GM12878 (cell line): ENCODE data around the gene SPRED2. TPM values are rescaled to one million over a fixed set of nuclear protein-coding genes. Genes with fewer than 3 reads are reported as not detected.

Experiments
- ATAC-seq: fragments of 200-7000 bp; cut with Tn5 transposase; 3 replicates; pipeline ENCODE4 v1.9.1; 2020; ENCODE audit warnings: mild to moderate bottlenecking, moderate library complexity
- BruUV-seq: library from RNA; stranded (reverse); fragments of 400-500 nt; replicated peaks from 2 replicates; lab custom pipeline; 2021; lab: Mats Ljungman, UMichigan
- CTCF ChIA-PET: fragments of 300-600 bp; sonication (Branson Sonifier 250); formaldehyde crosslinking; extraction: SDS; loops from one replicate; lab custom pipeline; 2021; ENCODE audit warnings: inconsistent platforms; lab: Yijun Ruan, JAX
- POLR2A ChIA-PET: fragments of 350-600 bp; formaldehyde crosslinking; extraction: SDS; loops from one replicate; lab custom pipeline; 2021; ENCODE audit warnings: inconsistent platforms; lab: Charles Lee
- RAD21 ChIA-PET: fragments of 300-600 bp; sonication (Branson Sonifier 250); formaldehyde crosslinking; loops from one replicate; lab custom pipeline; 2023; ENCODE audit warnings: antibody characterized with exemption; ENCODE audit not compliant: unreplicated experiment; lab: Charles Lee
- SMC1A ChIA-PET: fragments of 300-600 bp; sonication (Branson Sonifier 250); formaldehyde crosslinking; loops from one replicate; lab custom pipeline; 2023; ENCODE audit not compliant: unreplicated experiment, uncharacterized antibody; lab: Charles Lee
- DNase-seq: peaks from one replicate; pipeline ENCODE4 v3.0.0-alpha.2; 2011; ENCODE audit warnings: low read depth, low spot score
- FAIRE-seq: peaks from 3 replicates; lab custom pipeline; 2011; peaks lifted over from hg19 to GRCh38; lab: Jason Lieb, UNC
- H2AFZ ChIP-seq: 2 replicates; pipeline ENCODE4 v1.6.0; 2011; ENCODE audit warnings: low read depth, low read length, control low read depth; ENCODE audit not compliant: control insufficient read depth
- H3K27ac ChIP-seq: 2 replicates; pipeline ENCODE4 v1.5.1; 2011; ENCODE audit warnings: control low read depth; ENCODE audit not compliant: control insufficient read depth, insufficient read depth
- H3K27me3 ChIP-seq, 2 experiments: replicated peaks in 1 of 2; 2 replicates each; pipeline versions ENCODE4 v1.6.0 to v1.6.1; 2011; ENCODE audit warnings: low read length in 1 of 2; ENCODE audit not compliant: control insufficient read depth in 2 of 2, insufficient read depth in 2 of 2
- H3K36me3 ChIP-seq, 2 experiments: 2 replicates each; pipeline ENCODE4 v1.5.1; 2011; ENCODE audit warnings: low read length in 1 of 2; ENCODE audit not compliant: control insufficient read depth in 2 of 2, insufficient read depth in 2 of 2
- H3K4me1 ChIP-seq: 2 replicates; pipeline ENCODE4 v1.6.1; 2011; ENCODE audit warnings: mild to moderate bottlenecking, low read length, moderate library complexity, mixed read lengths; ENCODE audit not compliant: control insufficient read depth, insufficient read depth
- H3K4me2 ChIP-seq: 2 replicates; pipeline ENCODE4 v1.6.0; 2011; ENCODE audit warnings: control low read depth; ENCODE audit not compliant: control insufficient read depth, insufficient read depth
- H3K4me3 ChIP-seq: fragments of 200-600 bp; sonication (generic); 2 replicates; pipeline ENCODE4 v1.5.1; 2016
- H3K79me2 ChIP-seq: 2 replicates; pipeline ENCODE4 v1.6.0; 2011; ENCODE audit warnings: low read length; ENCODE audit not compliant: control insufficient read depth, insufficient read depth
- H3K9ac ChIP-seq: 2 replicates; pipeline ENCODE4 v1.8.0; 2011; ENCODE audit warnings: low read length, control low read depth, mixed read lengths; ENCODE audit not compliant: control insufficient read depth, insufficient read depth
- H3K9me3 ChIP-seq: replicated peaks from 3 replicates; pipeline ENCODE4 v1.5.1; 2011; ENCODE audit warnings: mild to moderate bottlenecking, low read length; ENCODE audit not compliant: control insufficient read depth, insufficient read depth
- H4K20me1 ChIP-seq: 2 replicates; pipeline ENCODE4 v1.6.0; 2011; ENCODE audit not compliant: control insufficient read depth, insufficient read depth
- ATF7 ChIP-seq: fragments of 450-650 bp; IDR thresholded peaks from 2 replicates; pipeline ENCODE4 v1.6.1; 2016; ENCODE audit warnings: low read depth, mild to moderate bottlenecking
- CBFB ChIP-seq: IDR thresholded peaks from 2 replicates; pipeline ENCODE4 v1.6.1; 2016; ENCODE audit warnings: antibody characterized with exemption, low read depth
- EP300 ChIP-seq, 2 experiments: fragments of 150-350 bp in 1 of 2; IDR thresholded peaks; 2 replicates each; pipeline ENCODE4 v1.6.1; 2011 to 2012; ENCODE audit warnings: low read depth in 2 of 2, low read length in 2 of 2, borderline replicate concordance in 1 of 2, improper control_type of control experiment in 1 of 2, inconsistent platforms in 1 of 2; ENCODE audit not compliant: control insufficient read depth in 1 of 2
- HCFC1 ChIP-seq: fragments of 150-350 bp; IDR thresholded peaks from 2 replicates; pipeline ENCODE4 v1.6.1; 2014; ENCODE audit warnings: low read length
- IKZF2 ChIP-seq, 2 experiments: fragments of 450-650 bp; IDR thresholded peaks; 2 replicates each; pipeline ENCODE4 v1.6.1; 2017; ENCODE audit warnings: mild to moderate bottlenecking in 2 of 2, moderate library complexity in 2 of 2
- KAT2A ChIP-seq: conservative IDR thresholded peaks from 2 replicates; pipeline ENCODE4 v1.6.1; 2011; ENCODE audit warnings: low read depth, low read length; ENCODE audit not compliant: control insufficient read depth
- NFXL1 ChIP-seq: fragments of 450-650 bp; IDR thresholded peaks from 2 replicates; pipeline ENCODE4 v1.6.1; 2017; ENCODE audit warnings: antibody characterized with exemption, mild to moderate bottlenecking, borderline replicate concordance
- NRF1 ChIP-seq: conservative IDR thresholded peaks from 2 replicates; pipeline ENCODE4 v1.6.1; 2011; ENCODE audit warnings: mild to moderate bottlenecking, low read depth, low read length, improper control_type of control experiment
- POU2F2 ChIP-seq: IDR thresholded peaks from 3 replicates; pipeline ENCODE4 v1.6.1; 2011; ENCODE audit warnings: low read depth, mild to moderate bottlenecking, low read length, borderline replicate concordance
- RELB ChIP-seq: fragments of 450-650 bp; IDR thresholded peaks from 2 replicates; pipeline ENCODE4 v1.6.1; 2017; ENCODE audit warnings: low read depth, mild to moderate bottlenecking, moderate library complexity
- RUNX3 ChIP-seq: IDR thresholded peaks from 2 replicates; pipeline ENCODE4 v1.6.1; 2012; ENCODE audit warnings: low read length, inconsistent platforms
- ZNF217 ChIP-seq: fragments of 450-650 bp; IDR thresholded peaks from 2 replicates; pipeline ENCODE4 v1.6.1; 2017; ENCODE audit warnings: antibody characterized with exemption, mild to moderate bottlenecking
- WGBS: methylation state at CpG from one replicate; pipeline ENCODE4 v1.1.6; 2016; ENCODE audit warnings: low lambda C conversion rate; ENCODE audit not compliant: insufficient replicate concordance, insufficient coverage; ENCODE audit errors: missing lambda C conversion rate; 5-methylcytosine and 5-hydroxymethylcytosine counted together
- in situ Hi-C: fragments of 300-500 bp; cut with MboI; formaldehyde crosslinking; loops from 9 replicates; pipeline ENCODE4 v1.14.3; 2018; ENCODE audit warnings: mixed read lengths
- intact Hi-C: fragments of 100-400 bp; cut with micrococcal nuclease; formaldehyde crosslinking; loops from one replicate; pipeline ENCODE4 v1.14.2; 2022; ENCODE audit not compliant: unreplicated experiment
- polyA plus RNA-seq, 11 experiments: library from polyadenylated mRNA; depleted of rRNA in 4 of 11; unstranded in 6 of 11; stranded (reverse) in 5 of 11; fragments of >200 nt; fragmentation: Nextera tagmentation in 4 of 11; fragmentation: Illumina TruSeq in 1 of 11; extraction: Ambion mirVana in 4 of 11; extraction: Trizol in 1 of 11; gene quantifications; 1 replicate in 1 of 11; 2 replicates in 10 of 11; pipeline versions ENCODE4 v1.2.1 to v1.2.3, GENCODE V29; 2011 to 2016; ENCODE audit warnings: inconsistent platforms in 2 of 11, missing spikeins in 2 of 11, low read depth in 1 of 11
- total RNA-seq, 4 experiments: library from RNA; depleted of rRNA in 3 of 4; stranded (reverse); fragments of >200 nt in 3 of 4; fragmentation: Illumina TruSeq in 1 of 4; extraction: Trizol in 1 of 4; gene quantifications; 2 replicates each; pipeline versions ENCODE4 v1.2.1 to v1.2.3, GENCODE V29; 2013 to 2021

SPRED2 gene
- total and polyA plus RNA-seq, 10 of the 15 experiments (the other 5 are each of a cell fraction or from before 2014, with no cell fraction given) = 3.0 to 23.9 (median 9.7) TPM

- ChIA-PET RAD21 (interaction anchor here (0.6 to 1.1 kb wide), 2 partner anchors 23 to 44 kb away, joined by 3 read pairs; no protein-coding TSS in a partner anchor), SMC1A (interaction anchor here (0.6 to 1.7 kb wide), 8 partner anchors 12 to 256 kb away, joined by 3 to 8 read pairs (median 4); no protein-coding TSS in a partner anchor), CTCF (interaction anchor here (0.6 to 1.9 kb wide), 7 partner anchors 11 to 232 kb away, joined by 3 to 4 read pairs (median 3); no protein-coding TSS in a partner anchor), POLR2A (interaction anchor here (0.6 kb wide), 1 partner anchor 70 kb away, joined by 8 read pairs; the partner anchor contains the start of gene ACTR2)
- H3K4me2 ChIP-seq = peak overlapping the region; percentile 18; the same call in 1 of the 2 replicates
- in situ Hi-C loops (no loop called here), intact Hi-C loops (no loop called here)
- H3K36me3 ChIP-seq = no peaks in the 10 kb centered on the region
- H4K20me1 ChIP-seq = no peaks in the 10 kb centered on the region
- no peak overlapping the region for H3K9ac ChIP-seq
- ATAC-seq (no peak), FAIRE-seq (no peak), DNase-seq (no peak)
- no peak overlapping the region for H3K4me3 ChIP-seq
- no peaks in the 10 kb centered on the region for H3K9me3 ChIP-seq
- H3K79me2 ChIP-seq = no peaks in the 10 kb centered on the region
- TF ChIP-seq EP300 (IDR thresholded peaks at IDR 0.05; ENCODE audit: borderline replicate concordance in 1 of 2, control insufficient read depth in 1 of 2, low read depth in 2 of 2, low read length in 2 of 2) = no peak
- TF ChIP-seq RUNX3 = peak; percentile 24; the same call in 1 of the 2 replicates
- TF ChIP-seq HCFC1 = no peak
- no peak for TF ChIP-seq ATF7
- TF ChIP-seq KAT2A = no peak
- no peak for TF ChIP-seq NFXL1
- no peak for TF ChIP-seq IKZF2 (IDR thresholded peaks at IDR 0.05)
- no peak for TF ChIP-seq ZNF217
- no peak for TF ChIP-seq CBFB
- no peak for TF ChIP-seq RELB
- peak; percentile 66; the same call in 1 of the 3 replicates for TF ChIP-seq POU2F2
- no peak for TF ChIP-seq NRF1
- 62% methylated on average over 7 of the region's 7 CpGs for WGBS
- no peak overlapping the region for H3K27ac ChIP-seq
- BruUV-seq = no TSS peak
- peaks cover 0 to 2% of the 10 kb centered on the region in 2 experiments; a peak in 1 of 4 replicates for H3K27me3 ChIP-seq
- H3K4me1 ChIP-seq = peaks cover 32% of the 10 kb centered on the region
- no peak overlapping the region for H2AFZ ChIP-seq
Observed at GRCh38 chr2:65296971-65297370, 135.4 kb downstream of the SPRED2 start.
